DMS 273 treated with DMSO at 0.1 percent for 48 hours (cell line): ENCODE results near the gene ZNF432.

Source experiments
- DNase-seq: peaks from one replicate; lab custom pipeline; 2025; lab: John Stamatoyannopoulos, UW

Gene ZNF432

DNA sequence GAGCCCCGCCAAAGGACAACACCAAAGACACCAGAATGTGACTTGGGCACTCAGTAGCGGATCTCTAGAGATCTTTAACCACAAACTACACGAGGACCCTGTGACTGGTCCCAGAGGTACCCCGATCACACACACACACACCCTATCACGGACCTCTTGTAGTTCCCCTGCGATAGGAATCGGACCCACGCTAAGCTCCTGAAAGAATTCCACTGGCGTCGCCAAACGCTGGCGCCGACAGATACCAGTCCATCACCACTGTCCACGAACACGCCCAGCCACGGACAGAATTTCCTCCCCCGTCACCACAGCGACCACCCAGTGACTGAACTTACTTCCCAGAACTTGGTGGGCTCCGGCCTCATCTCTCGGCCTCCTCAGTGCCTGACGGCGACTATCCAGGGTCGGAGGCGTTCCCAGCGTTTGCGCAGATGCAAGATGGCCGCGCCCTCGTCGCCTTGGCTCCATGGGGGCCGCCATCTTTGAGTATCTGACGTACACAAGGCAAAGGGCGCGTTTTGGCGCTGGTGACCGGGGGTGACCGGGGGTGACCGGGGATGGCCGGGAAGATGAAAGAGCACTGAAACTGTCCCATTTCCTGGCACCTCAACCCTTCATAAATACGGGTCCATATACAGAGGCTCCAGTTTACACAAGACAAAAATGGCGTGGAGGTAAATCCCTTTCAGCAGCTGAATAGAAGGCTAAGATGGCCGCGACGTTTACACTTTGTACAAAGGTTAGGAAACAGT, 40.7 kb downstream of the ZNF432 start, which contains the start of gene ZNF615:
Gene ZNF615, minus strand, starts transcription at position 406 of the 752 bp plus-strand sequence. CDS start 4,500 bp downstream, outside the sequence.
- DNase-seq: peak; percentile 45

DNA sequence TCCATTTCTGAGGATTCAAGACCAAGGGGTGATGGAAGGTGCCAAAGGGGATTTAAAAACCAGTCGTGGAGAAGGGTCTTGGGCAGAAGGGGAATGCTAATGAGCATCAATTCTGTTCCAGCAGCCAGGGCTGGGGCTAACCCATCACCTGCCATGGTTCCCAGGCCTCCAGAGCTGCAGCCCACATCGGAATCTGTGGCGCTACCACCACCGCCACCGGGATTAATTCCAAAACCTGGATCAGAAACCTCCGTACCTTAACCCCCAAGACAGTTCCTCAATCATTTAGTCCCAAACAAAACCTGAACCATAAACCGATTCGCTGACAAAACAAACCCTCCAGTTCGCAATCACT, 41.2 kb downstream of the ZNF432 start:
- DNase-seq: no peak

DNA sequence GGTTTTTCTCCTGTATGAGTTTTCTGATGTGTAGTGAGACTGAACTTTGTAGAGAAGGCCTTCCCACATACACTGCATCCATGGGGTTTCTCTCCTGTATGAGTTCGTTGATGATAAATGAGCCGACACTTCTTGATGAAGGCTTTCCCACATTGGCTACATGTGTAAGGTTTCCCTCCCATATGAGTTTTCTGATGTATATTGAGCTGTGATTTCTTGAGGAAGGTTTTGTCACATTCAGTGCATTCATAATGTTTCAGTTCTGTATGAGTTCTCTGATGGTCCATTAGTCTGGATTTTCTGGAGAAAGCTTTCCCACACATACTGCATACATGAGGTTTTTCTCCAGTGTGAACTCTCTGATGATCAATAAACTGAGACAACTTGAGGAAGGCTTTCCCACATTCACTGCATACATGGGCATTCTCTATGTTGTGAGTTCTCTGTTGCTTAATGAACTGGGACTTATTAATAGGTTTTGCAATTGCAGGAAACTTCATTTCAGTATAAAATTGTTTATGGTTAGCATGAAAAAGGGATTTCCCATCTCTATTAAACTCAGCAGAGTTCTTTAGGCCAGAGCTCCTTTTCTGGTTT, 54.5 kb downstream of the ZNF432 start:
- DNase-seq: no peak

GRCh38 chr19:51993422-51993821, 55.2 kb downstream of the ZNF432 start:
- DNase-seq: no peak

- DNase-seq: peak; percentile 83
Observed at GRCh38 chr19:51986309-51987291, 62.0 kb downstream of the ZNF432 start, which contains the start of gene ZNF350. Gene ZNF350, minus strand, starts transcription at chr19:51986840. Its CDS starts 12,480 bp downstream, at chr19:51974360.

DNA sequence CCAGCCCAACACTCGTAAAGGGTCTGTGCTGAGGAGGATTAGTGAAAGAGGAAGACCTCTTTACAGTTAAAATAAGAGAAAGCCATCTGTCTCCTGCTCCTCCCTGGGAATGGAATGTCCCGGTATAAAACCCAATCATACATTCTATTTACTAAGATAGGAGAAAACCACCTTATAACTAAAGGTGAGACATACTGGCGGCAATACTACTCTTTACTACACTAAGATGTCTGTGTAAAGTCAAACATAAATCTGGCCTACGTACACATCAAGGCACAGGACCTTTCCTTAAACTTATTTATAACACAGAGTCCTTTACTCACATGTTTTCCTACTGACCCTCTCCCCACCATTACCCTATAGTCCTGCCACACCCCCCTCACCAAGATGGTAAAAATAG, 65.3 kb downstream of the ZNF432 start:
- DNase-seq: no peak
